Right kidney (tissue), 1 donor: ENCODE results near the gene PAM.
"Not testable (repeated sequence)": the region's sequence is repeated elsewhere in the genome, so short reads cannot be mapped to it uniquely, and the experiment has no call there.

ENCODE experiments used
- DNase-seq: peaks from one replicate; pipeline ENCODE4 v3.0.0-alpha.2; 2016

Gene PAM

GRCh38 chr5:102750151-102750834 is 4.8 kb upstream of the PAM start:
- DNase-seq = no peak

GRCh38 chr5:102751903-102752376 is 3.2 kb upstream of the PAM start:
- DNase-seq = not testable (repeated sequence)

- DNase-seq = no peak
Observed at GRCh38 chr5:102753889-102754766, 977 bp upstream of the PAM start.

DNA sequence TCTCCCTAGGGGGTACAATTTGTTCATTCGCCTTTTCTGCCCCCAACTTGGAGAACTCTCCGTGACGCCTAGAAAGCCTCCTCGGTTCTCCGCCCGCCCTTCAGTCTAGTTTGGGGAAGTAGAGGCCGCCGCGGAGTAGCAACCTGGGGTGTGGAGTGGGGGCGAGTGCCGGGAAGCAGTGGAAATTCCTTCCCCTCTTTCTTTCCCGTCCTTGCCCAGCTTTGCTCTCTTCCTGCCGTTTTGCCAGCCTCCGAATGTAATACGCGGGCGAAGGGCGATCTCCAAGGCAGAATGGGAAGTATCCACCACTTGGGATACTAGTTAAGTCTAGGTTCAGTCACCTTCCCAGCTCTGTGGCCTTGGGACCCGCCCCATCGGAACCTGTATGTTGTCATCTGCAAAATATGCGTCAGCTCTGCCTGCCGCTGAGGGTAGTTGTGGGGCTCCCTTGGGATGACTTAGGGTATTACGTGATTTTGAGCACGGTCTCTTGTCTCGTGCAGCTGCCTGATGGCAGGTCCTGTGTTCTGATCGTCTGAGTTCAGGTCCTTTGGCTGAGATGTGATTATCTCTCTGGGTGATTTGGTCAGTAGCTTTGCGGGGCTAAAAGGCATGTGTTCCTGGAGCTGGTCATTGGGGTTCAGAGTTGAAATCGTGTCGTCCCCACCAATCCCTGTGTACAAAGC is 724 bp downstream of the PAM start:
- DNase-seq = peak; percentile 80

GRCh38 chr5:102758576-102758975 is 3.5 kb downstream of the PAM start:
- no peak for DNase-seq

GRCh38 chr5:102759289-102759688 is 4.2 kb downstream of the PAM start:
- no peak for DNase-seq

- no peak for DNase-seq
Observed at GRCh38 chr5:102759700-102760099, 4.6 kb downstream of the PAM start.

- no peak for DNase-seq
Observed at GRCh38 chr5:102760815-102761214, 5.7 kb downstream of the PAM start.

- DNase-seq = no peak
Observed at GRCh38 chr5:102762095-102762534, 7.0 kb downstream of the PAM start.

- DNase-seq = no peak
Observed at GRCh38 chr5:102762562-102763227, 7.6 kb downstream of the PAM start.

DNA sequence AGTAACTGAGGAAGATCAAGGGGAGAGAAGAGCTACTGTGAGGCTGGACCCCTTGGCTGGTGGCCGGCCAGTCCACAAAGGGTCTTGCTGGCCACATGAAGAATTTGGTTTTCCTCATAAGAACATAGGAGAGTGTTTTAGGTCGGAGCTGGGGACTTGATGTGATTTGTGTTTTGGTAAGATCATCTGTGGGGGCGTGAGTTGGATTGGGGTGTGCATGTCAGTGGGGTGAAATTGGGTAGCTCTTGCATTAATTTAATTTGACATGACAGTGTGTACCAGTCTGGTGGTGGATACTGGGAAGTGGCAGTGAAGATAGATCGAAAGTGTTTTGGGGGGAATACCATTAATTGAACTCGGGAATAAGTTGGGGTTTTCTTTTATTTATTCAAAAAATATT is 8.6 kb downstream of the PAM start:
- DNase-seq = no peak

DNA sequence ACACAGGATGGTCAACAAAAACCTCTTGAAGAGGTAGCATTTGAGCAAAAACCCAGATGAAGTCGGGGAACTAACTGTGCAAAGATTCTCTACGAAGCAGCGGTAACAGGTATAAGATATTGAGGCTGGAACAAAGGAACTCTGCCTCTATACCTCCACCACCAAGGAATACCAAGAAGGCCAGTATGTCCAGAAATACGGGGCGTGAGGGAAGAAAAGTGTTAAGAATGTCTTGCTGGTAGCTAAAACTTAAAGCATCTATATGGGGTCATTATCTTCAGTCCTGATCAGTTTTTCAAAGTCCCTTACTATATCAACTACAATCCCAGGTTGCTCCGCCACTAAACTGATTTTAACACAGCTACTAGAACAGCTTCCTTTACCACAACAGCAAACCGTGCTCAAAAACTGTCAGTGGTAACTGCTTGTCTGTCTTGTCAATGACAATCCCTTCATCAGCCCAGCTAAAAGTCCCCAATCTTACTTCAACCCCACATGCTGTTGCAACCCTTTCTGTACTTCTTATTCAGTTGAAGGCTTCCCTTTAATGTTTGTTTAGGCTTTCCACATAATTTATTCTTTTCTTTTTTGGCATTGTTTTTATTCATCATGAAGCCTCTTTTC is 9.4 kb downstream of the PAM start:
- DNase-seq = no peak

DNA sequence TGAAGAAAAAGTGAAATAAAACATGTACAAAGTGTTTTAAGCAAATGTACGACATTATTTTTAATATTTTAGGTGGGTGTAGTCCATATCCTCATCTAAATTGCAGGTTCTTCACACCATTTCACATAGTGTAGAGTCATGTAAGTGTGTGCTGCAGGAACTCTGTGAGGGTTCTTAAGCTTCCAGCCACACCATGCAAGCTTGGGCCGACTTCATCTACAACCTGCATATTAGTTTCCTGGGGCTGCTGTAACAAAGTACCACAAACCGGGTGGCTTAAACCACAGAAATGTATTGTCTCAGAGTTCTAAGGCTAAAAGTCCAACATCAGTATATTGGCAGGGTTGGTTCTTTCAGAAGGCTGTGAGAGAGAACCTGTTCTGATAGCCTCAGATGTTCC is 10.2 kb downstream of the PAM start:
- DNase-seq = no peak

DNA sequence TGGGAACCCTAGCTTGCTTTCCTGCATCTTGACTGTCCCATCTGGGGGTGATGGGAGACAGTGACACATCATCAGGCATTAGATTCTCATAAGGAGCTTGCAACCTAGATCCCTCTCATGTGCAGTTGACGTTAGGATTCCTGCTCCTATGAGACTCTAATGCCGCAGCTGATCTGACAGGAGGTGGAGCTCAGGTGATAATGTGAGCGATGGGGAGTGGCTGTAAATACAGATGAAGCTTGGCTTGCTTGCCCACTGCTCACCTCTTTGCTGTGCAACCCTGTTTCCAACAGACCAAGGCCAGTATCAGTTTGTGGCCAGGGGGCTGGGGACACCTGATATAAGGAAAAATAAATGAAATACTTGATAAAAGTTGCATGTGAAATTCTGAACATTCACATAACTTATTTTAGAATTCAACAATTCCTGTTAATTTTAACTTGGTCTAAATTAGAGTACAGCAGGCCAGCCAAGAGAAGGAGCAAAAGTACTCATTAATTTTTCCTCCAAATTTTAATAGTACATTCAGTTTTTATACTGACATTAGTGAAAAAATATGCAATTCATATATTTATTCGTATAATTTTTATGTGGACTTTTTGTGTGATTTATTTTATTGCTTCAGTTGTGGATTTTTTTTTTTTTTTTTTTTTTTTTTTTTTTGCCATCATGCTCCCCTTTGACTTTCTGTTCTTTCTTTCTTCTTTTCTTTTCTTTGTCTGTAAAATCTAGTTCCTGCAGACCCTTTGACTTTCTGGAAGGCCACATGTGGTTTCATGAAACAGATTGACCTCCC is 11.4 kb downstream of the PAM start:
- no peak for DNase-seq

DNA sequence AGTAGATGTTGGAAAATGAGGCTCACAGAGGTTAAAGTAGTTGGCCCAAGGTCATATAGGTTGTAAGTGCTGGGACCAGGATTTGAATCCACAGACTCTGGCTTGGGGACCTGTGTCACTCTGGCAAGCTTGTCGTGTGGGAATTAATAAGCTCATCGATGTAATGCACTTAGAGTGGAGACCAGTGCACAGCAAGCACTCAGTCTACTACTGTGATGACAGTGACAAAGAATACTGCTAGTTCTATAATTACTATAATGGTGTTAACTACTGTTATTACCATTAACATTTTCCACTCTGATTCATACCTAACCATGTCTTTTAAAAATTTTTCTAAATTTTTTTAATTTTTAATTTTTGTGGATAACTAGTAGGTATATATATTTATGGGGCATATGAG is 12.8 kb downstream of the PAM start:
- no peak for DNase-seq

GRCh38 chr5:102770803-102771202 is 15.7 kb downstream of the PAM start:
- no peak for DNase-seq

DNA sequence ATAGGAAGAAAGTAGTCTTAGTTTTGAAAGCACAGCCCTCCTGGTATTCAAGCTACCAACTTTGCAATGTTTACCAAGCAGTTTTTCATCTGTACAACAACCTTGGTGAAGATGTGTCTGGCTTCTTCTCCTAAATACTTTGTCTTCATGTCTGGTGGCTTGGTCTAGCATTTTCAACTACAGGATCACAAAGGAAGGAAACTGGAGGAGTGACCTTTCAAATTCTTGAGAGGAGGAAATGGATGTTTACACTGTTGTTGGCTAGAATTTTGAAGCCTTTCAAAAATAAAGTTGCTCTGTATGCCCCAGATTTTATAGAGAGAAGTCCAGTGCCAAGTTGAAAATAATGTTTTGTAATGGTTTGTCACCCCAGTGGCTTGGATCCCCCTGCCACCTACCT is 16.3 kb downstream of the PAM start:
- no peak for DNase-seq

- DNase-seq = no peak
Observed at GRCh38 chr5:102772273-102772672, 17.2 kb downstream of the PAM start.

DNA sequence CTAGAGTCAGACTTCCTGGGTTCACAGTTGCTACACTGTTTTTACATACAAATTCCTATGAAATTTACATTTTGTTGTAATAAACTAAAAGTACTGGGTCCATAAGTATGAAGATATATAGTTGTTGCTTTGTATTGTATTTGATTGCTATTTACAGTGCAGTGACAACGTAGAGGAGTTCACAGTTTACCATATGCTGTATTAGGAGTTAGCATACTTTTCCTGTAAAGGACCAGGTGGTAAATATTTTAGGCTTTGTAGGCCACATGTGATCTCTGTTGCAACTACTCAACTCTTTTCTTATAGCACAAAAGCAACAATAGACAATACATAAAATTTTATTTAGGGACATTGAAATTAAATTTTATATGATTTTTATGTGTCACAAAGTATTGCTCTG is 18.0 kb downstream of the PAM start:
- no peak for DNase-seq

- not testable (repeated sequence) for DNase-seq
Observed at GRCh38 chr5:102775756-102776155, 20.7 kb downstream of the PAM start.

DNA sequence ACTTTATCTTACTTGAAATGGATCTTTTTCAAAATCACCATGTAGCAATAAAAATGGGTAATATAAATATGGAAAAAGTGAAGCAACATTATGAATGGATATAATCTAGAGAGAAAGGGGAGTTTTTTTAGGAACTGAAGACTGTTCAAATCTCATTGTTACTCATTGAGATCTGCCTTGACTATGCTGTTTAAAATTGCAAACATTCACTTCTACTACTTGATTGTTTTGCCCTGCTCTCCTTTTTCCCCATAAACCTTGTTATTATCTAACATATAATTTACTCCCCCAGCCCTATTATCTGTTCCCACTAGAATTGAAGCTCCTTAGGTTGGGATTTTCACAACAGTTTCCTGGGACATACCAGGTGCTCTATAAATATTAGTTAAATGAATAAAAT is 22.0 kb downstream of the PAM start:
- no peak for DNase-seq
